Measurements from ENCODE around the gene GALR3. TPM values are rescaled to one million over a fixed set of nuclear protein-coding genes. Genes with fewer than 3 reads are reported as not detected.
A peak's percentile ranks its signal among the peaks of the same experiment; 100 is the strongest.

GALR3 gene, protein sequence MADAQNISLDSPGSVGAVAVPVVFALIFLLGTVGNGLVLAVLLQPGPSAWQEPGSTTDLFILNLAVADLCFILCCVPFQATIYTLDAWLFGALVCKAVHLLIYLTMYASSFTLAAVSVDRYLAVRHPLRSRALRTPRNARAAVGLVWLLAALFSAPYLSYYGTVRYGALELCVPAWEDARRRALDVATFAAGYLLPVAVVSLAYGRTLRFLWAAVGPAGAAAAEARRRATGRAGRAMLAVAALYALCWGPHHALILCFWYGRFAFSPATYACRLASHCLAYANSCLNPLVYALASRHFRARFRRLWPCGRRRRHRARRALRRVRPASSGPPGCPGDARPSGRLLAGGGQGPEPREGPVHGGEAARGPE
- 0.24 TPM in 1 of 2 replicates, not detected in the other for total RNA-seq

DNA sequence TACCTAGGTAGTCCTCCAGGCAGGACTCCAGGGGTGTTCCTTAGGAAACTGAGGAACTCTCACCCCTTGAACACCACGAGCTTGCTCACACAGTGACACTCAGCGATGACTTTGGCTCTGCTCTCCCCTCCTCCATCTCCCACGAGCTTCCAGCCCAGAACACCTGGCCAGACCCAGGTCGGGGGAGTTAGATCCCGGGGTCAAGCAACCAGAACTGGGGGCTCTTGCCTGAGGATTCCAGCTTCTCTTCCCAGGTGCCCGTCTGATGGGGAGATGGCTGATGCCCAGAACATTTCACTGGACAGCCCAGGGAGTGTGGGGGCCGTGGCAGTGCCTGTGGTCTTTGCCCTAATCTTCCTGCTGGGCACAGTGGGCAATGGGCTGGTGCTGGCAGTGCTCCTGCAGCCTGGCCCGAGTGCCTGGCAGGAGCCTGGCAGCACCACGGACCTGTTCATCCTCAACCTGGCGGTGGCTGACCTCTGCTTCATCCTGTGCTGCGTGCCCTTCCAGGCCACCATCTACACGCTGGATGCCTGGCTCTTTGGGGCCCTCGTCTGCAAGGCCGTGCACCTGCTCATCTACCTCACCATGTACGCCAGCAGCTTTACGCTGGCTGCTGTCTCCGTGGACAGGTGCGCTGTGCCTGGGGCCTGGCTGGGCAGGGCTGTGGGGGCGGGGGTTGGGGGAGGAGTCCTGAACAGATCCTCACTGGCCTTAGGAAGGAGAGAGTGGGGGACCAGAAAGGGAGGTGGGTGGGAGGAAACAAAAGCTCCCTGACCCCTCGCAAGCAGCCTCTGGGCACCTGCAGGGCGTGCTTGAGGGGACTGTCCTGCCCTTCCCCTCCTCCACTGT, at the start of gene GALR3:
TSS of gene GALR3 (plus strand) at position 249 of the 852 bp plus-strand sequence. CDS start at position 274, 25 bp downstream.
- DNase-seq (ENCODE audit: low spot score): no peak
- peak within 1 kb of the TSS; percentile 66 for H3K4me3 Mint-ChIP-seq
- intact Hi-C loops (cut with micrococcal nuclease): no loop called here
- no peak within 1 kb of the TSS for H3K27ac Mint-ChIP-seq
- peaks cover 7% of the 10 kb centered on the region for H3K36me3 Mint-ChIP-seq (ENCODE audit: low read depth)
- H3K4me1 Mint-ChIP-seq (ENCODE audit: low read depth): peaks cover 5% of the 10 kb centered on the region
- H3K9me3 Mint-ChIP-seq: no peaks in the 10 kb centered on the region
- H3K27me3 Mint-ChIP-seq (ENCODE audit: insufficient read depth): peaks cover 37% of the 10 kb centered on the region

DNA sequence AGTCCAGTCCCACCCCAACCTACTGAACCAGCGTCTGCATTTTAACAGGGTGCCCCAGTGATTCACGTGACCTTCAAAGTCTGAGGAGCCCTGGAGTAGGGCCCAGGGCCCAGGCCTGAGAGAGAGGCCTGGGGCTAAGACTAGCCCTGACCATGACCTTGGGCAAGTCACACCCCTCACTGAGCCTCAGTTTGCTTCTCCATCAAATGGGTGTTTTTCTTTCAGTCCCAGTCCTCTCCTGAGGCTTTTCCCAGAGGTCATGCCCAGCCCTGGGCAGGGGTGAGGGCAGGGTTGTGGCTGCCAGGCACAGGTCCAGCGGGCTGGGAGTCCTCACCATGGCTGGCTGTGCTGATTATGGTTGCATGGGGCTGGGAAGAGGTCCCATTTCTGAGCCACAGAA, 48.5 kb upstream of the GALR3 start:
- no peaks in the 10 kb centered on the region for H3K9me3 Mint-ChIP-seq
- intact Hi-C loops (cut with micrococcal nuclease): no loop called here
- H3K4me1 Mint-ChIP-seq (ENCODE audit: low read depth): no peaks in the 10 kb centered on the region
- DNase-seq (ENCODE audit: low spot score): no peak
- H3K27me3 Mint-ChIP-seq (ENCODE audit: insufficient read depth): no peaks in the 10 kb centered on the region
- H3K27ac Mint-ChIP-seq: no peak overlapping the region
- H3K4me3 Mint-ChIP-seq: no peak overlapping the region
- H3K36me3 Mint-ChIP-seq (ENCODE audit: low read depth): peaks cover 7% of the 10 kb centered on the region

DNA sequence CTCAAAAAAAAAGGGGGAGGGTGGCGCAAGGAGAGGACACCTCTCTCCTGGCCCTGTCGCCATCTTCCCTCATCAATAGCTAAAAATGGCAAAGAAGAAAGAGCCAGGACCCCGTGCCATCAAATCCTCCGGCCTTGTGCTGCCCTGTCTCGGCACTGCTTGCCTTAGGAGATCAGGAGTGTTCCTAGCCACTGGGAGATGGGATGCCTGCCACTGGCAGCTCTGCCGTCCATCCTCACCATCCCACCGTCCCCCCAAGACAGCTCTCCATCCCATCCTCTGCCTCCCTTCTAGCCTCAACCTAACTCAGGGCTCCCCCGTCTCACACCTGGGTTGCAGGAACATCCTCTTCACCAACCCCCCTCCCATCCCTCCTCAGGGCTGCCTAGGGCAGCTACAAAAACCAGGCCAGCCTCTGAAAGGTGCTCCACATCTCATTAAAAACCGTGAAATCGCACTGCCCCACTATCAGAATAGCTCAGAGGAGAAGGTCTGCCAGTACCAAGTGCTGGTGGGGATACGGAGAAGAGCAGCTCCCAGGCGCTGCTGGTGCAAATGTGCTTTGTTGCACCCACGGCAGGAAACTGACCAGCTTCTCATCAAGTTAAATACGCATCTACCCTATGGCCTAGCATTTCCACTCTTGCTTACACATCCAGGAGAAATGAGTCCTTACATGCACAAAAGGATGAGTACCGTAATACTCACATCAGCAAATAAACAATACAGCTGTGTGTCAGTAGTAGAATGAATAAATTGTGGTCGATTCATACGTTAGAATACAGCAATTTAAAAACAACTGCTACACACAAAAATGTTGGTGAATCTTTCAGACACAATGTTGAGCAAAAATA, 47.2 kb upstream of the GALR3 start:
- no peaks in the 10 kb centered on the region for H3K27me3 Mint-ChIP-seq (ENCODE audit: insufficient read depth)
- no peak overlapping the region for H3K4me3 Mint-ChIP-seq
- no peak overlapping the region for H3K27ac Mint-ChIP-seq
- no peaks in the 10 kb centered on the region for H3K4me1 Mint-ChIP-seq (ENCODE audit: low read depth)
- no peak for DNase-seq (ENCODE audit: low spot score)
- intact Hi-C loops (cut with micrococcal nuclease): no loop called here
- no peaks in the 10 kb centered on the region for H3K9me3 Mint-ChIP-seq
- peaks cover 7% of the 10 kb centered on the region for H3K36me3 Mint-ChIP-seq (ENCODE audit: low read depth)

DNA sequence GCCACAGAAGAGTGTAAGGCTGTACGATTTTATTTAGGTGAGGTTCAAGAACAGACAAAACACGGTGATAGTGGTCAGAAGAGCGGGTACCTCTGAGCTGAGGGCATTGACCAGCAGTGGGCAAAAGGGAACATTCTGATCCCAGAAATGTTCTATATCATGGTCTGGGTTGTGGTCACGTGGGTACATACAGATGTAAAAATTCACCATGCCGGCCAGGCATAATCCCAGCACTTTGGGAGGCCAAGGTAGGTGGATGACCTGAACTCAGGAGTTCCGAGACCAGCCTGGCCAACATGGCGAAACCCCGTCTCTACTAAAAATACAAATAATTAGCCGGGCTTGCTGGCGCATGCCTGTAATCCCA, 46.6 kb upstream of the GALR3 start:
- Mint-ChIP-seq H3K36me3 (ENCODE audit: low read depth) (peaks cover 7% of the 10 kb centered on the region), H3K4me1 (ENCODE audit: low read depth) (no peaks in the 10 kb centered on the region), H3K9me3 (no peaks in the 10 kb centered on the region), H3K27me3 (ENCODE audit: insufficient read depth) (no peaks in the 10 kb centered on the region), H3K4me3 (no peak overlapping the region), H3K27ac (no peak overlapping the region)
- intact Hi-C loops (cut with micrococcal nuclease): no loop called here
- DNase-seq (ENCODE audit: low spot score): no peak

DNA sequence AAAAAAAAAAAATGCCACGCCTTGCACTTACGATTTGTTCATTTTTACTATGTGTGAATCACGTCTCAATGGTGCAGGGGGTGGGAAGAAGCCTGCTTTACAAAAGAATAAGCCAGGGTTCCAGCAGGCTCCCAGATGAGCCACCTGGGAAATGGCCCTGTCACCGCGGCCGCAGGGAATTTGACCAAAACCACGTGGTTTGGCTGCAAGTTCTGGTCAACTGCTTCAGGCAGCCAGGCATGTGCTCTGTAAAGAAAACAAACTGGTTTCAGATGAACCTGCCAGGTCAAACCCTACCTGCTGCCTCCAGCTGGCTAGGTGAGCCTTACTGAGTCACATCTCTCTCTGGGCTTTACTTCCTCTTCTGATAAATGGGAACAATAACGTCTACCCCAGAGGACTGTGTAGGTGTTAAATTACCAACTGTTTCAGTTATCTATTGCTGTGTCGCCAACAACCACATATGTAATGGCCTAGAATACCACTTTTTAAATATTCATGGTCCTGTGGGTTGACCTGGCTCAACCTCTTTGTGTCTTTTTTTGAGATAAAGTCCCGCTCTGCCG, 46.0 kb upstream of the GALR3 start:
- DNase-seq (ENCODE audit: low spot score): no peak
- Mint-ChIP-seq H3K27ac (no peak overlapping the region), H3K27me3 (ENCODE audit: insufficient read depth) (no peaks in the 10 kb centered on the region), H3K4me3 (no peak overlapping the region), H3K9me3 (no peaks in the 10 kb centered on the region), H3K36me3 (ENCODE audit: low read depth) (peaks cover 7% of the 10 kb centered on the region), H3K4me1 (ENCODE audit: low read depth) (no peaks in the 10 kb centered on the region)
- intact Hi-C loops (cut with micrococcal nuclease): no loop called here

DNA sequence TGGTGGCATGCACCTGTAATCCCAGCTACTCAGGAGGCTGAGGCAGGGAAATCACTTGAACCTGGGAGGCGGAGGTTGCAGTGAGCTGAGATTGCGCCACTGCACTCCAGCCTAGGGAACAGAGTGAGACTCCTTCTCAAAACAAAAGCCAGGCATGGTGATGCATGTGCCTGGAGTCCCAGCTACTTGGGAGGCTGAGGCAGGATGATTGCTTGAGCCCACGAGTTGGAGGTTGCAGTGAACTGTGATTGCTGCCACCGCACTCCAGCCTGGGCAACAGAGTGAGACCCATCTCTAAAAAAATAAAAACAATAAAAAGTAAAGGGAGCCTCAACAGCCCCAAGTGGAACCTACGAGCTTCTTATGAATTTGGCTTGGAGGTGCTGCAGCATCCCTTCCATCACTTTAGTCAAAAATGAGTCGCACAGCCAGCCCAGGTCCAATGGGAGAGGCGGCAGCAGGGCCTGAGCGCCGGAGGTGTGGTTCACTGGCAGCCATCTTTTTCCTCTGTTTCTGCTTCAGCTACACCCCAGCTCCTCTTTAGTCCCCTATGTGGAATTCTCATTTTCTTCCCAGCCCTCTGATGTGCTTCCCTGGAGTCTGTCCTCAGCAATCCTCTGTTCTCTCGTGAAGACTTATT, 44.7 kb upstream of the GALR3 start:
- no peaks in the 10 kb centered on the region for H3K4me1 Mint-ChIP-seq (ENCODE audit: low read depth)
- DNase-seq (ENCODE audit: low spot score): no peak
- no peaks in the 10 kb centered on the region for H3K9me3 Mint-ChIP-seq
- H3K27me3 Mint-ChIP-seq (ENCODE audit: insufficient read depth): no peaks in the 10 kb centered on the region
- H3K36me3 Mint-ChIP-seq (ENCODE audit: low read depth): peaks cover 2% of the 10 kb centered on the region
- no peak overlapping the region for H3K4me3 Mint-ChIP-seq
- H3K27ac Mint-ChIP-seq: no peak overlapping the region
- intact Hi-C loops (cut with micrococcal nuclease): no loop called here

DNA sequence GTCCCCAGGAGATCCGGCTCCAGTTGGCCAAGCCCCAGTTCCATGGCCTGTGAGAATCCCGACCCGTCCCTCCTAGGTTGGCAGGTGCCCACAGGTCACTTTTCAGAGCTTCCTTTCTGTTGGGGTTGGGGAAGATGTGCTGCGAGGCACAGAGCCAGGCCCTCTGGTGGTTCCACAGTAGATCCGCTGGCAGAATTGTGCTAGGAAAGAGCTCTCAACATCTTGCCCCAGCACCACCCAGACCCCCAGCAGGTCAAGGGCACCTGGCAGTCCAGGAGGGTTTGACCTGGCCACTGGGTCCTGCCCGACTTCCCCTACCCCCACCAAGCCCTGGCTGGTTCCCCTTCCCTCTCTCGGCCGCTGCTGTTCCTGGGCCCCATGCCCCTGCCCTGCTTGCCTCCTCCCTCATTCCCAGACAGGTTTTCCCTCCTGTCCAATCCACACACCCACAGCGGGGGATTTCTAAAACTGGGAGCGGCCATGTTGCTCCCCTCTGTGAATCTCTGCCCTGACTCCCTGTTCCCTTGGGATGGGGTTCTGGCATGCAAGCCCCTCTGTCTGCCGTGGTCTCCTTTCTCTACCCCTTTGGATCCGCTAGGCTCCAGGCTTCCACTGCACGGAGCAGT, 41.6 kb upstream of the GALR3 start:
- H3K27me3 Mint-ChIP-seq (ENCODE audit: insufficient read depth): peaks cover 2% of the 10 kb centered on the region
- intact Hi-C loops (cut with micrococcal nuclease): no loop called here
- H3K4me1 Mint-ChIP-seq (ENCODE audit: low read depth): no peaks in the 10 kb centered on the region
- no peaks in the 10 kb centered on the region for H3K36me3 Mint-ChIP-seq (ENCODE audit: low read depth)
- H3K9me3 Mint-ChIP-seq: no peaks in the 10 kb centered on the region
- H3K27ac Mint-ChIP-seq: no peak overlapping the region
- DNase-seq (ENCODE audit: low spot score): no peak
- H3K4me3 Mint-ChIP-seq: no peak overlapping the region

DNA sequence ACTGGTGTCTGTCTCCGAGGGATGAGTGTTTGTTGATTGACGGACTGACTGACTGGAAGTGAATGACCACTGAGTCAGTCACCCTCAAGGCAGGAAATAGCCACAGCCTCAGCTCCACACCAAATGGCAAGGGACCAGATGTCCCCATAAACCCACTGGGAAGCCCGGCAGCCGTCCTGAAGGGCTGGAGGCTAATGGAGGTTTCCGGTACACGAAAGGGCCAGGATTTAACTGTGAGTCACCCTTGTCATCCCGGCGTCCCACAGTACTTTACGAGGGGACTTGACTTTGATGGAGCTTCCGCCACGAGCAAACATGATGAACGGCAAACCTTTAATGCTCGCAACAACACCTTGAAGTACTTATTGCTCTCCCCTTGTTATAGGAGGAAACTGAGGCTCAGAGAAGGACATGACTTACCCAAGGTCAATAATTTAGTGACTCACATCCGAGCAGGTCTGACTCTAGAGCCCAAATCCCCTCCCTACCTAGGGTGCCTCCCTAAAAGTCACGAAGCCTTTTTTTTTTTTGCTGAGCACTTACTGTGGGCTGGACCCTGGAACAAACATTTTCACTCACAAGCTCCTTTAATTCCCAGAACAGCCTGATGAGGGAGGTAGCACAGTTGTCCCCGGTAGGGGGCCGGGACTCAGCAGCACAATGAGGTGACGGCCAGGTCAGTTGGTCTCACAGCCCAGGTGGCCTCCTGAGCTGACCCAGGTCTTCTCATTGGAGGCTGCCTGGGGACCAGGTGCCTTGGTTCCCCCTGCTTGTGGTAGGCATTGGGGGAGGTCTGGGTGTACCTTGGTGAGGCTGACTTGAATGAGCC, 40.6 kb upstream of the GALR3 start:
- DNase-seq (ENCODE audit: low spot score): no peak
- Mint-ChIP-seq H3K36me3 (ENCODE audit: low read depth) (no peaks in the 10 kb centered on the region), H3K27me3 (ENCODE audit: insufficient read depth) (peaks cover 2% of the 10 kb centered on the region), H3K4me1 (ENCODE audit: low read depth) (no peaks in the 10 kb centered on the region), H3K9me3 (no peaks in the 10 kb centered on the region), H3K27ac (no peak overlapping the region), H3K4me3 (no peak overlapping the region)
- intact Hi-C loops (cut with micrococcal nuclease): no loop called here

DNA sequence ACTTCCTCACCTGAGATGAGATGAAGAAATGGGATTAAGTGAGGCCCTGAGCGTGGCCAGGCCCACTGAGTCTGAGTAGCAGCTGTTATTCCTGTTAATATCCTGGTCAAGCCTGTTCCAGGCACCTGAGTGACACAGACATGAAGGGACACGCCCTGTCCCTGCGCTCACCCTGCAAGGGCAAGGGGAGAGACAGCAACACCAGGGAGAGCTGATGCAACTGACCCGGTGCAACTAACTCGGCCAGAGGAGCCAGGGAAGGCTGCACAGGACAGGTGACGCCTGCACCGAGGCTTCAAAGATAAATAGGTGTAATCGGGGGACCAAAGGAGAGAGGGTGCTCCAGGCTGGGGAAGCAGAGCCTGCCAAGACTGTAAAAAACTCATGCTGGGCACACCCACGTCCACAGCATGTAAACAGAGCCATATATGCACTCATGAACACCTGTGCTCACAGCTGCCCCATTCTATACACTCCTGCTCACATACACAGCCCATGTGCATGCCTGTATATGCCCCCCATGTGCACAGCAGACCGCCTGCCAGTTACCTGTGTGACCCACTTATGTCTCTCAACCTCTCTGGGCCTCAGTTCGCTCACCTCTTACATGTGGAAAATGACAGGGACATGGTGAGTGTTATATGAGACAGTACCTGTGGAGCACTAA, 38.2 kb upstream of the GALR3 start:
- Mint-ChIP-seq H3K9me3 (no peaks in the 10 kb centered on the region), H3K36me3 (ENCODE audit: low read depth) (no peaks in the 10 kb centered on the region), H3K4me3 (no peak overlapping the region), H3K4me1 (ENCODE audit: low read depth) (no peaks in the 10 kb centered on the region), H3K27me3 (ENCODE audit: insufficient read depth) (peaks cover 2% of the 10 kb centered on the region), H3K27ac (no peak overlapping the region)
- intact Hi-C loops (cut with micrococcal nuclease): no loop called here
- no peak for DNase-seq (ENCODE audit: low spot score)

DNA sequence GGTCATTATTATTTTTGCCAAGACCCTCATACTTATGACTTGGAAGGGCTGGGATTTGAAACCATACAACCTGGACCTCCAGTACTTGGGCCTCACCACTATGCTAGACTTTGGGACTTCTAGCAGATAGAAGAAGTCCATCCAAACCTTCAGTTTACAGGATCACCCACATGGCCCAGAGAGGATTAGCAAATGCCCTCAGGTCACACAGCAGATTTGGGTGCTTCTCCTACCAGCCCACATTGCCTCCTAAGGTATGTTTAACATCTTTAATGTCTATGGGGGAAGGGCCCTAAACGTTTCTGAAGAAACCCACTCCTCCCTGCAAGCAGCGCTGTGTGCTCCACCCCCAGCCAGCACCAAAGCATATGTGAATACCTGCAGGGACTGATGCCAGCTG, 32.9 kb upstream of the GALR3 start:
- no peak overlapping the region for H3K27ac Mint-ChIP-seq
- peaks cover 6% of the 10 kb centered on the region for H3K27me3 Mint-ChIP-seq (ENCODE audit: insufficient read depth)
- intact Hi-C loops (cut with micrococcal nuclease): no loop called here
- no peak for DNase-seq (ENCODE audit: low spot score)
- H3K4me3 Mint-ChIP-seq: no peak overlapping the region
- no peaks in the 10 kb centered on the region for H3K4me1 Mint-ChIP-seq (ENCODE audit: low read depth)
- H3K36me3 Mint-ChIP-seq (ENCODE audit: low read depth): no peaks in the 10 kb centered on the region
- no peaks in the 10 kb centered on the region for H3K9me3 Mint-ChIP-seq

DNA sequence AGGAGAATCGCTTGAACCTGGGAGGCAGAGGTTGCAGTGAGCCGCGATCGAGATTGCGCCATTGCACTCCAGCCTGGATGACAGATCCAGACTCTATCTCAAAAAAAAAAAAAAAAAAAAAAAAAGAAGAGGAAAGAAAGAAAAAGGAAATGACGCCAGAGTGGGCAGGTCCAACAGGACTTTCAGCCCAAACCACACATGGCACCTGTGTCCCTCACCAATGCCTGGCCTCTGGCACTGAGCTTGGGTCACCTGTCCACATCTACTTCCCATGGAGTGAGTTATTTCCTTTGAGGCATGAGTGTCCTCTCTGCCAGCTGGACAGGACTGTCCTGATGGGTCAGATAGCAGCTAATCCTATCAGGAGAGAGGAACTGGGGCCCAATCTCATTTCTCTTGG, 30.7 kb upstream of the GALR3 start:
- peaks cover 7% of the 10 kb centered on the region for H3K27me3 Mint-ChIP-seq (ENCODE audit: insufficient read depth)
- H3K9me3 Mint-ChIP-seq: no peaks in the 10 kb centered on the region
- no peaks in the 10 kb centered on the region for H3K4me1 Mint-ChIP-seq (ENCODE audit: low read depth)
- intact Hi-C loops (cut with micrococcal nuclease): no loop called here
- no peak for DNase-seq (ENCODE audit: low spot score)
- no peaks in the 10 kb centered on the region for H3K36me3 Mint-ChIP-seq (ENCODE audit: low read depth)
- H3K27ac Mint-ChIP-seq: no peak overlapping the region
- H3K4me3 Mint-ChIP-seq: no peak overlapping the region
